ENCODE data around the gene FBXL17.

Gene FBXL17

DNA sequence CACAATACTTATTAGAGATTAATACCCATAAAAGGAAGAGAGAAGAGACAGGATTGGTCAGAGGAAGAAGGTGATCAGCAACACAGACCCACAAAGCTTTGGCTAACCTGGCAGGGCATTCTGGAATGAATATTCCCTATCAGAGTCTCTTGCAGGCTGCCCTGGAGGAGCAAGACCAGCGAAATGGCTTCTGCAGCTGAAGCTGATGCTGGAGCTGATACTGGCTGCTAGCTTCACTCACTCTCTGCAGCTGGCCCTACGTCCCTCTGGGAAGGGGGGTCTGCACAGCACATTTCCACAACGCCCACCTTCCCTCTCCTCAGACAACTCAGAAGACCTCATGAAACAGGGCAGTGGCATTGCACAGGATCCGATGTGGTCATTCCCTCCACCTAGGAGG is 541.3 kb downstream of the FBXL17 start:
- DNase-seq, result no peak

DNA sequence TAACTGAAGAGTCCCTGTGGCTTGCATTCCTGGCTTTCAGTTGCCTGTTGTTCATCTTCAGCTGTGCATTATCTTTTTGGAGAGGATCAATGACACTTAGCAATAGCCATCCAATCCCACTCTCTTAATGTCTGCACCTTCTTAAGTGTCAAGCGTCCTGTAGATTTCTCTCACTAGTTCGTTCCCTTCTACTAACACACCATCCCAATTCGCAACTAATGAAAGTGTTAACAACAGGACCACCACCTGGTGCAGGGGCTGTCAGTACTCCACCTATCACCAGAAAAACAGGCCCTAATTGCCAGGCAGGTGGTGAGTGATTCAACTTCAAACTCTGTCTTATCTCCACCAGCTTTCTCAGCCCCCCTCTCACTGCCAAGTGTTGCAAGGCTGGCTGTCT is 541.7 kb downstream of the FBXL17 start:
- no peak for DNase-seq

GRCh38 chr5:107835096-107835495 is 546.8 kb downstream of the FBXL17 start:
- no peak for DNase-seq

GRCh38 chr5:107832746-107833145 is 549.2 kb downstream of the FBXL17 start:
- DNase-seq, result no peak

DNA sequence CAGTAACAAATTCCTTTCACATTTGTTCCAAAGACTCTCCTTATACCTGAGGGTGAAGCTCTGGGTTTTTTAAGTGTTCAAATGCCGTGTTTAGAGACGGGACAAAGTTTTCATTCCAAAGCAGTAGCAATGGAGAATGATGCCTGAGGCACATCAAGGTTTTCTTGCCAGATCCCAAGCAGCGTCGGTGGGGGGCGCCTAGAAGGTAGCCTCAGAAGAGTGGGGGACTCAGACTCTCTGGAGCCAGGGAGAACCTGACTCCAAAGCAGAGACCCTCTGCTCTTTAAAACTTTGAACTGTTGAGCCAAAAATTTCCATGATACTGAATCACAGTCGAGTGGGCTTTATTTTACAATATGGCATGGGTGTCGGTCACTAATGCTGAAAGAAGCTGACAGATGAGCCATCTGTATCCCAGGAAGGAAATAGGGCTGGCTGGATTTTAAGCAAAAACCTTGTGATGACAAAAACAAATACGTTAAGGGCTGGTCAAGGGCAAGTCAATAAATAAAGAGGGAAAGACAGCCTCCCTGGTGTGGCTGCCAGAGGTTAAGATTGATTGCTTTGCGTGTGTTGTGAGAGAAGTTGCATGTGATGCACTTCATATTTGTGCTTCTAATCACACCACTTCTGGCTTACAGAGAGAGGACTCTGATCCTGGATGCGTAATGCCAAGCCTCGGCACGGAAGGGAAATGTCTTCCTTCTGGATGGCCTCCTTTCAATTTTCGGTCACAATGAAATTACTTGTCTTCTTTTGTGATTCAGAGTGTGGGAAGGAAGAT is 550.1 kb downstream of the FBXL17 start:
- DNase-seq, result no peak

DNA sequence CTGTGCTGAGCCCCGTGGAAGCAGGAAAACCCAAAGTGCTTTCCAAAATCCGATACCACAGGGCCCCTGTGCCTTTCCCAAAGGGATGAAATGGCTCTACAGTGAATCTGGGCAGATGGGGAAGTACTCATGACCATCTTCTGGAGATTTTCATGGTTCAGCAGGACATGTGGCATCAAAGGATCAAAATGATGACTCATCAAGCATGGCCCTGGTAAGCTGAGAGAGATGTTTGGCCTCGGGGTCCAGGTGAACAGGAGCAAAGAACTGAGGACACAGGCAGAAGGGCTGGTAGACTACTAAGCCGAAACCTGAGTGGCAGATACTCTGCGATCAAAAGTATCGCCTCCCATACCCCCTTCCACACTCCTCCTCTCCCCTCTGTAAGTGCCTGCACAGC is 551.1 kb downstream of the FBXL17 start:
- DNase-seq, result no peak

DNA sequence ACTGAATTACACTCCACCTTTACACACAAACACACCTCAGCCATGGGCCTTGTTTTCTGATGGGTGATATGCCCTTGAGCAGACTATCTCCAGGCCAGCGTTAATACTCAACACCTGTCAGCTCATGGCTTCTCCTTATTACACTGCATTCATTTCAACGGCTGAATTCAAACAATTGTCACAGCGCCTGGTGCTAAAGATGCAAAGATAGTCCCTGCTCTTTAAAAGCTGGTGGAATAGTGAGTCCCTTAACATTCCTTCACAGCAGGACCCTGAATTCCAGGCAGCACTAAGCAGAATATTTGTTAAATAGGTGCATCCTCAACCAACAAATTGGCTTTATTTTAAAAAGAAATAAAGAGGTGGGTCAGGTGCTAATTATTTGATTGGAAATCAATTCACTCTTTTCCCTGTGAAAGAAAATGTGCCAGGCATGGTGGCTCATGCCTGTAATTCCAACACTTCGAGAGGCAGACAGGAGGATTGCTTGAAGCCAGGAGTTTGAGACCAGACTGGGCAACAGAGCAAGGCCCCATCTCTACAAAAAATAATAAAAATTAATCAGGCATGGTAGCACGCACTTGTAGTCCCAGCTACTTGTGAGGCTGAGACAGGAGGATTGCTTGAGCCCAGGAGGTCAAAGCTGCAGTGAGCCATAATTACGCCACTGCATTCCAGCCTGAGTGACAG is 555.4 kb downstream of the FBXL17 start:
- DNase-seq, result no peak

- no peak for DNase-seq
Measured at GRCh38 chr5:107824821-107825220, 557.1 kb downstream of the FBXL17 start.

DNA sequence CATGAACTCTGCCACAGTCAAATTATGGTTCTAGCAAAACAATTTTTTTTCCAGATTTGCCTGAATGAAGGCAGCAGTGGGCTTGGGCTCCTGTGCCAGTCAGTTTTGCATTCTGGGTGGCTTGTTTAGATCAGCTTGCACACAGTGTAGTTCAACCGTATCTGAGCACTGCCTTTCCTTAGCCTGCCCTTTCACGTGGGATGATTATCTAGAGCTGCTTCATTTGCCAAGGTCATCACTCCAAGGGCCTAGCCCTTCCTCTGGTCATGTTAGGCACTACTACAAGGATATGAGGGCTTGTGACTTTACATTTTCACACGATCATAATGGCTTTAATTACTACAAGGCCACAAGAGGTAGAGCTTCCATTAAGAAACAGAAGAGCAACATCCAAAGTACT is 560.6 kb downstream of the FBXL17 start:
- no peak for DNase-seq

DNA sequence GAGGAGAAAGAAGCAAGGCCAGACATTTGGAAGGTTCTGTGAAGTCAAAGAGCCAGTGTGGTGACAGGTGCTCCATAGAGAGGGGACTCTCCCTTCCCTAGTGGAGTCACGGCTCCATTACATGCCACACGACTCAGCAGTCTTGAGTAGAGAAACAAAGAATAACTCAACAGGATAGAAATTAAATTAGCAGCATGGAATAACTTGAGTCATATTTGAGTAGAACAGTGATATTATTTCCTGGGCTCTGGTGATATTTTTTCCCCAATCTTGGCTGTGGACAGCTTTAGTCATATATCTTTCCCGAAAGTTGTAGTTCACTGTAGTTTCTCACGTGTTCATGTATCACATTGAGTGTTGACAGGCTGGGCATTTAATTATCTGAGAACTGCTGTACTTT is 561.5 kb downstream of the FBXL17 start:
- no peak for DNase-seq

DNA sequence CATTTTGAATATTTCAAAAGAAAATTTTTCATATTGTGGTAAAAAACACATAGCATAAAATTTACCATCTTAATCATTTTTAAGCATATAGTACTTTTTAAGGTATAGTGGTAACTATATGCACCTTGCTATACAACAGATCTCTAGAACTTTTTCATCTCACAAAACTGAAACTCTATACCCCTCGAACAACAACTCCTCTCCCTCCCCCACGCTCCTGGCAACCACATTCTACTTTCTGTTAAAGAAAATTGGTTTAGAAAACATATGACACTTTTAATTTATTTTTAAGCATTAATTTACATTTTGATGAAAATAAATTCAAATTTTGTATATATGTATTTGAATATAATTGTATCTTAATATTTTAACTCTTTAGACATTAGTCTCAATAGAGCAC is 563.9 kb downstream of the FBXL17 start:
- DNase-seq, result no peak

GRCh38 chr5:107817436-107817835 is 564.5 kb downstream of the FBXL17 start:
- DNase-seq, result no peak

GRCh38 chr5:107815109-107815508 is 566.8 kb downstream of the FBXL17 start:
- DNase-seq, result no peak

GRCh38 chr5:107814183-107814827 is 567.6 kb downstream of the FBXL17 start:
- no peak for DNase-seq

GRCh38 chr5:107813559-107813958 is 568.3 kb downstream of the FBXL17 start:
- DNase-seq, result no peak

DNA sequence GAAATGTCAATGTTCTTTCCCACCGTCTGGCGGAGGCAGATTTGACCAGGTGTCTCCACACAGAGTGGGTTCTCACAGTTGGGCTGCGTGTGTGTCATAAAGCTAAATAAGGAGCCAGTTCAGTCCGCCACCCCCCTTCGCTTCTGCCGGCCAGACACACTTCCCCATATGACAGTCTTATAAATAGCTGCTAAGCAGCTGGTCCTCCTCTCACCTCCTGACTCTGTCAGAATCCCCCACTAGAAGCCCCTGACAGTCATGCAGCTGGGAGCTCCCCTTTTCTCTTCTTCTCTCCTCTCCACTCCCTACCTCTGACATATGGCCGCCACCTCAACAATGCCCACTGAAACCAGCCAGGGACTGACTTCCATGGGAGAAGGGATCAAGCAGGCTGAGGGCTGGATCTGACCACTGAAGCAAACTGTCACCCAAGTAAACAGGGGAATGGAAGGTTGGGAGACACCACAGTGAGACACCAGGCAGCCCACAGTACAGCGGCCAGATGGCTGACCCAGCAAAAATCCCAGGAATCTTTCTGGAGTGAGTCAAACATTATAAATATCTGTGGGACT is 569.2 kb downstream of the FBXL17 start:
- DNase-seq, result no peak

GRCh38 chr5:107809201-107810034 is 572.5 kb downstream of the FBXL17 start:
- DNase-seq, result no peak

All from NCI-H526 treated with DMSO at 0.1 percent for 48 hours (cell line).